Mesendoderm (in vitro differentiated cells): ENCODE data around the gene GABRR2.
"Not testable (repeated sequence)": the region's sequence is repeated elsewhere in the genome, so short reads cannot be mapped to it uniquely, and the experiment has no call there.

ENCODE experiments used
- DNase-seq: peaks from one replicate; pipeline ENCODE4 v3.0.0; 2013
- H2AK5ac ChIP-seq: 2 replicates; pipeline ENCODE4 v1.6.1; 2013; ENCODE audit warnings: low read length, inconsistent platforms
- H2BK120ac ChIP-seq: 2 replicates; pipeline ENCODE4 v1.6.1; 2013; ENCODE audit warnings: low read depth, mild to moderate bottlenecking, low read length, moderate library complexity, mixed read lengths
- H2BK15ac ChIP-seq: replicated peaks from 2 replicates; pipeline ENCODE4 v1.6.1; 2013; ENCODE audit warnings: low read depth, mild to moderate bottlenecking, moderate library complexity
- H2BK5ac ChIP-seq: 2 replicates; pipeline ENCODE4 v1.6.1; 2013; ENCODE audit warnings: low read length, inconsistent platforms
- H3K18ac ChIP-seq: 2 replicates; pipeline ENCODE4 v1.6.1; 2013; ENCODE audit warnings: mild to moderate bottlenecking, low read length, mixed read lengths
- H3K23ac ChIP-seq: one replicate; pipeline ENCODE4 v1.6.1; 2013; ENCODE audit warnings: low read length
- H3K27ac ChIP-seq: 2 replicates; pipeline ENCODE4 v1.5.1; 2013; ENCODE audit warnings: low read depth, mild to moderate bottlenecking, inconsistent platforms, low read length, moderate library complexity
- H3K27me3 ChIP-seq: 2 replicates; pipeline ENCODE4 v1.6.1; 2013; ENCODE audit warnings: low read length, control low read depth, mild to moderate bottlenecking, inconsistent platforms; ENCODE audit not compliant: insufficient read depth, poor library complexity
- H3K36me3 ChIP-seq: 2 replicates; pipeline ENCODE4 v1.6.1; 2013; ENCODE audit warnings: low read length, inconsistent platforms; ENCODE audit not compliant: control insufficient read depth, insufficient read depth
- H3K4ac ChIP-seq: one replicate; pipeline ENCODE4 v1.6.1; 2013; ENCODE audit warnings: low read depth, mild to moderate bottlenecking, low read length, moderate library complexity
- H3K4me1 ChIP-seq: 2 replicates; pipeline ENCODE4 v1.6.1; 2013; ENCODE audit warnings: low read depth, low read length, inconsistent platforms; ENCODE audit not compliant: control insufficient read depth
- H3K4me2 ChIP-seq: 2 replicates; pipeline ENCODE4 v1.6.1; 2013; ENCODE audit warnings: low read length
- H3K4me3 ChIP-seq: 2 replicates; pipeline ENCODE4 v1.5.1; 2013; ENCODE audit warnings: mild to moderate bottlenecking, low read length
- H3K56ac ChIP-seq: one replicate; pipeline ENCODE4 v1.6.1; 2013; ENCODE audit warnings: low read length
- H3K79me1 ChIP-seq: 2 replicates; pipeline ENCODE4 v1.6.1; 2013; ENCODE audit warnings: low read length, inconsistent platforms
- H3K79me2 ChIP-seq: 2 replicates; pipeline ENCODE4 v1.6.1; 2013; ENCODE audit warnings: mild to moderate bottlenecking, low read length; ENCODE audit not compliant: control insufficient read depth, insufficient read depth
- H3K9ac ChIP-seq: 2 replicates; pipeline ENCODE4 v1.6.1; 2013; ENCODE audit warnings: low read length, inconsistent platforms
- H4K5ac ChIP-seq: one replicate; pipeline ENCODE4 v1.6.1; 2013; ENCODE audit warnings: low read length
- H4K8ac ChIP-seq: one replicate; pipeline ENCODE4 v1.6.1; 2013; ENCODE audit warnings: low read depth, mild to moderate bottlenecking, control low read depth, low read length, moderate library complexity
- WGBS: extraction: QIAGEN DNeasy Blood & Tissue Kit; methylation state at CpG from one replicate; pipeline ENCODE4 v1.1.7; 2013; ENCODE audit warnings: low lambda C conversion rate, missing lambda C conversion rate; ENCODE audit not compliant: insufficient coverage; ENCODE audit errors: extremely low coverage; 5-methylcytosine and 5-hydroxymethylcytosine counted together

Gene GABRR2

DNA sequence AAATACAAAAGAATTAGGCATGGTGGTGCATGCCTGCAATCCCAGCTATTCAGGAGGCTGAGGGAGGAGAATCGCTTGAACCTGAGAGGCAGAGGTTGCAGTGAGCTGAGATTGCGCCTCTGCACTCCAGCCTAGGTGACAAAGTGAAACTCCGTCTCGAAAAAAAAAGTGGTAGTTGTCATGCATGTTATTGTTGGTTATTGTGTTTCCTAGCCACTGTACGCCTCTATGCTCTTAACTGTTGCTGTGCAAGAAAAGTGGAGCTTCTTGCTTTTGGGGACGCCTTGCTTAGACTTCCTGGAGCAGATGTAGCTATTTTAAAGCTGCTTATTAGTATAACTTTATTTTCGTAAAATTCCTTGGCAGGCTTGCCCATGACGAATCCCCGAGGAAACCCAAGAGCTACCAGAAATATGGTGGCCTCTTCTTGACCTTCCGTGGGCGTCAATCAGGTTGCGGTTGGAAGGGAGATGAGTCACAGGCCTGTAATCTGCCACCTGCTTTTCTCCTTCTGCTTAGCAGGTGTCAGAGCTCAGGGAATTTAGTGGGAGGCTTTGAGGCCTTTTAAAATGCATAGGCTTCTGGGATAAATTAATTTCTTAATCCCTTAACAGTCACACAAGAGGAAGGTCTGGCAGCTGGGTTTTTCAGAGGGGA is 17.3 kb downstream of the GABRR2 start:
- H2BK120ac ChIP-seq, result no peak overlapping the region
- no peaks in the 10 kb centered on the region for H3K79me1 ChIP-seq
- no CpG with 5 or more reads among the region's 12 CpGs for WGBS
- H3K79me2 ChIP-seq, result no peaks in the 10 kb centered on the region
- H3K27ac ChIP-seq, result no peak overlapping the region
- H2BK15ac ChIP-seq, result no peak overlapping the region
- H3K4me1 ChIP-seq, result no peaks in the 10 kb centered on the region
- no peak overlapping the region for H3K4me3 ChIP-seq
- no peak overlapping the region for H2BK5ac ChIP-seq
- no peak overlapping the region for H2AK5ac ChIP-seq
- no peak overlapping the region for H4K5ac ChIP-seq
- H3K56ac ChIP-seq, result no peak overlapping the region
- no peaks in the 10 kb centered on the region for H3K36me3 ChIP-seq
- H3K18ac ChIP-seq, result no peak overlapping the region
- DNase-seq, result peak; percentile 37
- no peak overlapping the region for H4K8ac ChIP-seq
- no peak overlapping the region for H3K9ac ChIP-seq
- no peaks in the 10 kb centered on the region for H3K27me3 ChIP-seq
- H3K23ac ChIP-seq, result no peak overlapping the region
- no peak overlapping the region for H3K4ac ChIP-seq
- no peak overlapping the region for H3K4me2 ChIP-seq

DNA sequence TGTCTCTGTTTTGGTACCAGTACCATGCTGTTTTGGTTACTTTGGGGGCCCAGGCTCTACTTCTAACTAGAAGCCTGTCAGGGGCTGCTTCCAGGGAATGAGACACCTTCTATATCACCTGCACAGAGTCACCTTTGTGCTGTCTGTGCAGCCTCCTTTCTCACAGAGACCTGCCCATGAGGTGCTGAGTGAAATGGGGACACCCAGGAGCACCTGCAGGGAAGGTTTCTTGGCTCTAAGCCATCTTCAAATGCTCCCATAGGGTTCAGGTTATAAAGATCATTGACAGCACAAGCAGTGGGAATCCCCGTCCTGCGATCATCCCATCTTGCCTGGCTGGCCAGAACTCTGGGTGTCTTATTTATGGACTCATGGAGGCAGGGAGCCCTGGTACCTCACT is 19.1 kb downstream of the GABRR2 start:
- Histone ChIP-seq H4K8ac (no peak overlapping the region), H3K4me3 (no peak overlapping the region), H2BK120ac (no peak overlapping the region), H2BK15ac (no peak overlapping the region), H3K4ac (no peak overlapping the region), H3K79me2 (no peaks in the 10 kb centered on the region), H2AK5ac (no peak overlapping the region), H3K36me3 (no peaks in the 10 kb centered on the region), H3K4me2 (no peak overlapping the region), H3K27me3 (no peaks in the 10 kb centered on the region), H4K5ac (no peak overlapping the region), H2BK5ac (no peak overlapping the region), H3K79me1 (no peaks in the 10 kb centered on the region), H3K9ac (no peak overlapping the region), H3K4me1 (no peaks in the 10 kb centered on the region), H3K56ac (no peak overlapping the region), H3K27ac (no peak overlapping the region), H3K23ac (no peak overlapping the region), H3K18ac (no peak overlapping the region)
- no CpG with 5 or more reads among the region's 2 CpGs for WGBS
- no peak for DNase-seq

DNA sequence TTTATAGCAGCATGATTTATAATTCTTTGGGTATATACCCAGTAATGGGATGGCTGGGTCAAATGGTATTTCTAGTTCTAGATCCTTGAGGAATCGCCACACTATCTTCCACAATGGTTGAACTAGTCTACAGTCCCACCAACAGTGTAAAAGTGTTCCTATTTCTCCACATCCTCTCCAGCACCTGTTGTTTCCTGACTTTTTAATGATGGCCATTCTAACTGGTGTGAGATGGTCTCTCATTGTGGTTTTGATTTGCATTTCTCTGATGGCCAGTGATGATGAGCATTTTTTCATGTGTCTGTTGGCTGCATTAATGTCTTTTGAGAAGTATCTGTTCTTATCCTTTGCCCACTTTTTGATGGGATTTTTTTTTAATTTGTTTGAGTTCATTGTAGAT is 20.0 kb downstream of the GABRR2 start:
- not testable (repeated sequence) for H4K5ac ChIP-seq, H2BK120ac ChIP-seq, H3K27ac ChIP-seq, H3K4me2 ChIP-seq, H3K23ac ChIP-seq, H2BK15ac ChIP-seq, H3K9ac ChIP-seq, DNase-seq, H3K4me1 ChIP-seq, H4K8ac ChIP-seq, H2BK5ac ChIP-seq, H3K36me3 ChIP-seq, H3K18ac ChIP-seq, H3K79me1 ChIP-seq, H3K4me3 ChIP-seq, H3K4ac ChIP-seq, H3K56ac ChIP-seq, H3K27me3 ChIP-seq, H2AK5ac ChIP-seq, H3K79me2 ChIP-seq
- no CpG with 5 or more reads among the region's 1 CpG for WGBS

DNA sequence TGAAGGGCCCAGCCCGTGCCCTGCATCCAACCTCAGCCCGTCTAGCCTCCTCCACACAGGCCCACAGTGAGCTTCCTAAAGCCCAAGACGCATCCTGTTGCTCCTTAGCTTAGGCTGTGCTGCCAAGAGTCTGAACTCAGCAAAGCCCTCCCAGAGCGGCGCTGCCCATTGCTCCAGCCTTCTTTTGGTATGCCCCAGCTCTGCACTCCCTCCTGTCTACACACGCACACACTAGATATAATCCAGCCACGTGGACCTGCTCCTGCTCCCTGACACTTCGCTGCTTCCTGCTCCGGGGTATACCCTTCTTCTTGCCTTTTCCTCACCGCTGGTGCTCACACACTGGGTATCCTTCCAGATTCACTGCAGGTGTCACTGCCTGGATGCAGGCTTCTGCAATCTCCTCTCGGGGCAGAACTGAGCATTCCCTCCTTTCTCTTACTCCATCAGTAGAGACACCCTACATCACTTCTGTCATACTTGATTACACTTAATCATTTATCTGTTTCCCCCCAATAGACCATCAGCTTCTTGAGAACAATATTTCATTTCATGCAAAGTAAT is 23.8 kb downstream of the GABRR2 start:
- Histone ChIP-seq H4K5ac (no peak overlapping the region), H4K8ac (no peak overlapping the region), H2BK15ac (no peak overlapping the region), H3K27ac (no peak overlapping the region), H3K4me1 (no peaks in the 10 kb centered on the region), H3K4me2 (no peak overlapping the region), H3K4me3 (no peak overlapping the region), H3K4ac (no peak overlapping the region), H2BK120ac (no peak overlapping the region), H3K36me3 (no peaks in the 10 kb centered on the region), H3K23ac (no peak overlapping the region), H3K27me3 (no peaks in the 10 kb centered on the region), H3K79me2 (no peaks in the 10 kb centered on the region), H3K9ac (no peak overlapping the region), H3K56ac (no peak overlapping the region), H3K79me1 (no peaks in the 10 kb centered on the region), H2AK5ac (no peak overlapping the region), H3K18ac (no peak overlapping the region), H2BK5ac (no peak overlapping the region)
- no CpG with 5 or more reads among the region's 11 CpGs for WGBS
- DNase-seq, result no peak

DNA sequence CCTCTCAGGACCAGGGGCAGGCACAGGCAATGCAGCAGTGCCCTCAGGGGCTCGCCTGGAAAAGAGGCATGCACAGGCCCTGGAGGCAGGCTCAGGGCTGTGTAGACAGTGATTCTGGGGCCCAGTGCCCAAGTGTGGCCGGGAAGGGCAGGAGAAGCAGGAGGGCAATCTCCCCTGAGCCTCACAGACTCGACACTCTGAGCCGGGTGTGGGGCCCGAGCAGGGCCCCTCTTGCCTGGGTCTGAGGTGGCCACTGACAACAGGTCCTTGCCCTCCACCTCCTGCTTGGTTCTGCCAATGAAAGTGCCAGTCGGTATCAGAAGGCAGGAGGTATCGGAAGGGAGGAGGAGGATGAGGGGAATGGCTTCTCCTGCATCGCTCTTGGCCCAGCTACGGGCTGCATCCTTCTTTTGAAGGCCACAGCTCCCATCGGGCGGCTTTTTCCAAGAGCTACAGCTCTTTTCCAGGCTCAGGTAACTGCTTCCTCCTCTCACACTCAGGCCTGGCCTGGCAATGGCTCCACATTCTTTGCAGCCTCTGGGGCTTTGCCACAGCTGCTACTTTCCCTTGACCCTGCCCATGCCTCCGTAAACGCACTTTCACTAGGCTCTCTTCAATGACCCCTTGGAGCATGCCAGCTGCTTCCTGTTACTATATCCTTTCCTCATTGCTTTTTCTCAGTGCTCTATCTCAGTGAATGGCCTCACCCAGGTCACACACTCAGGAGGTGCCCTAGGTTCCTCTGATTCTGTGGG is 24.5 kb downstream of the GABRR2 start:
- no peak for DNase-seq
- no peak overlapping the region for H2AK5ac ChIP-seq
- H2BK15ac ChIP-seq, result no peak overlapping the region
- H3K56ac ChIP-seq, result no peak overlapping the region
- H3K4me2 ChIP-seq, result no peak overlapping the region
- H3K79me2 ChIP-seq, result no peaks in the 10 kb centered on the region
- H3K27me3 ChIP-seq, result no peaks in the 10 kb centered on the region
- H4K5ac ChIP-seq, result no peak overlapping the region
- no peak overlapping the region for H3K4me3 ChIP-seq
- no peak overlapping the region for H3K23ac ChIP-seq
- no peak overlapping the region for H3K4ac ChIP-seq
- no peaks in the 10 kb centered on the region for H3K4me1 ChIP-seq
- no peak overlapping the region for H3K18ac ChIP-seq
- no peak overlapping the region for H2BK5ac ChIP-seq
- H3K79me1 ChIP-seq, result no peaks in the 10 kb centered on the region
- H2BK120ac ChIP-seq, result no peak overlapping the region
- H3K27ac ChIP-seq, result no peak overlapping the region
- H4K8ac ChIP-seq, result no peak overlapping the region
- no CpG with 5 or more reads among the region's 13 CpGs for WGBS
- no peaks in the 10 kb centered on the region for H3K36me3 ChIP-seq
- no peak overlapping the region for H3K9ac ChIP-seq
